ENCODE data around the gene TRIM64C. TPM values are rescaled to one million over a fixed set of nuclear protein-coding genes. Genes with fewer than 3 reads are reported as not detected.
"Not testable (repeated sequence)": the region's sequence is repeated elsewhere in the genome, so short reads cannot be mapped to it uniquely, and the experiment has no call there.

Gene TRIM64C, protein sequence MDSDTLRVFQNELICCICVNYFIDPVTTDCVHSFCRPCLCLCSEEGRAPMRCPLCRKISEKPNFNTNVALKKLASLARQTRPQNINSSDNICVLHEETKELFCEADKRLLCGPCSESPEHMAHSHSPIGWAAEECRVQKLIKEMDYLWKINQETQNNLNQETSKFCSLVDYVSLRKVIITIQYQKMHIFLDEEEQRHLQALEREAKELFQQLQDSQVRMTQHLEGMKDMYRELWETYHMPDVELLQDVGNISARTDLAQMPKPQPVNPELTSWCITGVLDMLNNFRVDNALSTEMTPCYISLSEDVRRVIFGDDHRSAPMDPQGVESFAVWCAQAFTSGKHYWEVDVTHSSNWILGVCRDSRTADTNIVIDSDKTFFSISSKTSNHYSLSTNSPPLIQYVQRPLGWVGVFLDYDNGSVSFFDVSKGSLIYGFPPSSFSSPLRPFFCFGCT
- not detected in 2 replicates for total RNA-seq (2014; rRNA removed; shearing (Covaris generic))

- not testable (repeated sequence) for DNase-seq (ENCODE audit: low read depth)
Measured at GRCh38 chr11:49059012-49059411, at the start of gene TRIM64C. TSS of gene TRIM64C (minus strand) at chr11:49059112. CDS start at chr11:49059112, 0 bp downstream.

- DNase-seq (ENCODE audit: low read depth): not testable (repeated sequence)
Measured at GRCh38 chr11:49102356-49102755, 43.4 kb upstream of the TRIM64C start.

GRCh38 chr11:49069897-49070296, 11.0 kb upstream of the TRIM64C start:
- DNase-seq (ENCODE audit: low read depth): not testable (repeated sequence)

DNA sequence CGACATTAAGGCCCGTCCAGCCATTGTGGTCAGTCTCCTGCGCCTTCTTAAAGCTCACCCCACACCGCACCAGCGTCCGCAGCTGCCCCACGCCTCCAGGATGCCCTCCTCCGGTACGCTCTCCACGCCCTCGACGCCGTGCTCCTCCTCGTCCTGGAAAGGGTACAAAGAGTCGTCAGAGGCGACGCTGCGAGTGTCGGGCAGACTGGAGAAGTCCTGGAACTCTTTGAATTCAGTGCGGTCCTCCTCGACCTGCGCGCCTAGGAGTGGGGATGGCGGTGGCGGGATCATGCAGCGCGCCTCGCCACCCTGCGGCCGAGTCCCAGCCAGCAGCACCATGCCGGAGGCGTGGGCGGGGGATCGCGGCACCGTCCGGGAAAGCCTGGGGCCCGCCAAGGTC, 9.1 kb downstream of the TRIM64C start:
- not testable (repeated sequence) for DNase-seq (ENCODE audit: low read depth)

GRCh38 chr11:49048229-49048628, 10.7 kb downstream of the TRIM64C start:
- not testable (repeated sequence) for DNase-seq (ENCODE audit: low read depth)

DNA sequence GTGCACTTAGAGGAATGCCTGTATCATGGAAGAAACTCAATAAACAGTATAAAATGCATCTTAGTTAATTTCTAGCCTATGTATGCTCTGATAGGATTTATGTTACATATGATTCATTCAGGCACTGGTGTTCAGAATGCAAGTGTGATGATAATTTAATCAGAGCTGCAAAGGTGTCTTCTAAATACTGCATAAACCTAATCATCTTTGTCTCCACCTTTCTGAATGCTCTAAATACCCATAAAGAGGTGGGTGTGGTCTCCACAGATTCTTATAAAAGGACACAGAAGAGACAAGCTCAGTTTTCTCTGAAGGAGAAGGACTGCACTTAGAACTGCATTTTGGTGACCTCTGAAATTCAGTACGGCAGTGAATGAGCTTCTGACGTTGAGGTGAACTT, 30.4 kb downstream of the TRIM64C start, which contains the start of gene TRIM49B:
TRIM49B (plus strand) TSS at position 301 of the 400 bp plus-strand sequence. CDS start 2,777 bp downstream, outside the sequence.
- DNase-seq (ENCODE audit: low read depth): not testable (repeated sequence)

Other genes with a start within 250 kb of the TRIM64C start
- gene TRIM51G, start 75.2 kb downstream of the TRIM64C start, total RNA-seq (2014; rRNA removed; shearing (Covaris generic)): not detected in 2 replicates
- not detected in 2 replicates for gene TRIM49B, start 30.3 kb downstream of the TRIM64C start, total RNA-seq (2014; rRNA removed; shearing (Covaris generic))
- 0.24 and 0.49 TPM in 2 replicates for gene FOLH1, start 149.5 kb upstream of the TRIM64C start, total RNA-seq (2014; rRNA removed; shearing (Covaris generic))

All from RPMI7951 (cell line).